Endodermal cell (in vitro differentiated cells): ENCODE measurements around the gene ZNF516. TPM values are rescaled to one million over a fixed set of nuclear protein-coding genes. Genes with fewer than 3 reads are reported as not detected.

ENCODE experiments used
- DNase-seq: peaks from one replicate; pipeline ENCODE4 v3.0.0-alpha.2; 2017
- H3K27ac ChIP-seq: 2 replicates; pipeline ENCODE4 v1.5.1; 2013; ENCODE audit warnings: mild to moderate bottlenecking, low read depth, low read length, moderate library complexity
- H3K27me3 ChIP-seq: 2 replicates; pipeline ENCODE4 v1.6.1; 2013; ENCODE audit warnings: mild to moderate bottlenecking, low read length, moderate library complexity; ENCODE audit not compliant: insufficient read depth, control insufficient read depth, poor library complexity, severe bottlenecking
- H3K36me3 ChIP-seq: 2 replicates; pipeline ENCODE4 v1.7.0; 2013; ENCODE audit warnings: mild to moderate bottlenecking, low read length, moderate library complexity; ENCODE audit not compliant: control insufficient read depth, insufficient read depth
- H3K4me1 ChIP-seq: one replicate; pipeline ENCODE4 v1.7.0; 2013; ENCODE audit warnings: low read length; ENCODE audit not compliant: control insufficient read depth, insufficient read depth
- H3K4me3 ChIP-seq: 2 replicates; pipeline ENCODE4 v1.5.1; 2013; ENCODE audit warnings: mild to moderate bottlenecking, low read length, moderate library complexity
- H3K9ac ChIP-seq: 2 replicates; pipeline ENCODE4 v1.6.1; 2013; ENCODE audit warnings: mild to moderate bottlenecking, low read length, moderate library complexity; ENCODE audit not compliant: poor library complexity, severe bottlenecking; ENCODE audit errors: extremely low read depth
- H3K9me3 ChIP-seq: 2 replicates; pipeline ENCODE4 v1.6.1; 2013; ENCODE audit warnings: mild to moderate bottlenecking, low read length, moderate library complexity; ENCODE audit not compliant: control insufficient read depth
- H3K27ac Mint-ChIP-seq: 2 replicates; pipeline ENCODE4 v1.8.0; 2020; ENCODE audit warnings: mixed read lengths
- H3K27me3 Mint-ChIP-seq: 2 replicates; pipeline ENCODE4 v1.8.0; 2021; ENCODE audit warnings: mild to moderate bottlenecking, mixed read lengths; ENCODE audit not compliant: insufficient read depth
- H3K36me3 Mint-ChIP-seq: 2 replicates; pipeline ENCODE4 v1.8.0; 2020; ENCODE audit warnings: low read depth, mixed read lengths
- H3K4me1 Mint-ChIP-seq: 2 replicates; pipeline ENCODE4 v1.8.0; 2020; ENCODE audit warnings: mixed read lengths
- H3K4me3 Mint-ChIP-seq: 2 replicates; pipeline ENCODE4 v1.8.0; 2020; ENCODE audit warnings: mild to moderate bottlenecking, moderate library complexity, mixed read lengths
- H3K9me3 Mint-ChIP-seq: 2 replicates; pipeline ENCODE4 v1.8.0; 2020; ENCODE audit warnings: mild to moderate bottlenecking, mixed read lengths
- WGBS, 2 experiments: methylation state at CpG; one replicate each; pipeline versions ENCODE4 v1.1.5 to v1.1.7; 2013; ENCODE audit warnings: missing lambda C conversion rate in 2 of 2, mixed read lengths in 1 of 2; ENCODE audit not compliant: insufficient coverage in 1 of 2, insufficient read length in 1 of 2; 5-methylcytosine and 5-hydroxymethylcytosine counted together
- total RNA-seq, 2 donors: library from RNA; stranded (reverse); fragmentation: NEBNext Ultra II Directional in 1 of 2; extraction: Animal tissue kit (Norgen Biotek cat#: 25700) in 1 of 2; gene quantifications; 2 replicates in 1 of 2; 3 replicates in 1 of 2; pipeline ENCODE4 v1.2.1, GENCODE V29; 2021
- TF ChIP-seq, protein P1 (sequence below): fragments of 200-600 bp; sonication (generic); conservative IDR thresholded peaks from 2 replicates; pipeline ENCODE4 v1.5.0; 2021; ENCODE audit warnings: antibody characterized with exemption, mild to moderate bottlenecking

ZNF516 gene
- total RNA-seq, 2 donors from 2014 or later: 60.2 to 77.9 TPM

DNA sequence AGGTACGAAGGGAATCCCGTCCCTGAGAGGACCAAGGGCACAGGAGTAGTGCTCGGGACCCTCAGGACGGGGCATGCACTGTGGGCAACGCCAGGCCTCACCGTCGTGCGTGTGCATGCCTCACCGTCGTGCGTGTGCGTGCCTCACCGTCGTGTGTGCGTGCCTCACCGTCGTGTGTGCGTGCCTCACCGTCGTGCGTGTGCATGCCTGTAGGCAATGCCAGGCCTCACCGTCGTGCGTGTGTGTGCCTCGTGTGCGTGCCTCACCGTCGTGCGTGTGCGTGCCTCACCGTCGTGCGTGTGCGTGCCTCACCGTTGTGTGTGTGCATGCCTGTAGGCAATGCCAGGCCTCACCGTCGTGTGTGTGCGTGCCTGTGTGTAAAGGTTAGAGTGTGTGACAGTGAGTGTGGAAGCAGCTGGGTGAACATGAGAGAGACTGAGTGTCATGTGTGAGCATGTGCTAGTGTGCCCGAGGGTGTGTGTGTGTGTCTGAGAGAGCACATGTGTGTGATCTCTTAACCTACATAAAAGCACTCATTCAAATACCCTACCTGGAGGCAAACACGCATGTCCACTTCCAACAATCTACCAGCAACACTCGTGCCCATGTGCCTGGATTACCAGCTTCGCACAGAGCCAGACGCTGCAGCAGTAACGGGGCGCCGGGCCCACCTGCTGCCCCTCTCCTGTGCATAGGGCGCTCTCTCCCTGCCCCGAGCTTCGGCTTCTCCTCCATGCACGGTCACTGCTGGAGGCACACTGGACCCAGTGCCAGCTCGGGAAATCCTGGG is 36.3 kb downstream of the ZNF516 start:
- H3K4me1 Mint-ChIP-seq: peaks cover 50% of the 10 kb centered on the region
- no peak overlapping the region for H3K27ac Mint-ChIP-seq
- H3K27ac ChIP-seq: no peak overlapping the region
- peaks cover 12% of the 10 kb centered on the region for H3K36me3 ChIP-seq
- peaks cover 43% of the 10 kb centered on the region for H3K36me3 Mint-ChIP-seq
- no peaks in the 10 kb centered on the region for H3K9me3 Mint-ChIP-seq
- H3K9me3 ChIP-seq: no peaks in the 10 kb centered on the region
- peaks cover 20% of the 10 kb centered on the region for H3K4me1 ChIP-seq
- DNase-seq: peak; percentile 34
- 94 to 97% methylated on average over 30 to 51 of the region's 51 CpGs for WGBS, 2 experiments
- no peaks in the 10 kb centered on the region for H3K27me3 Mint-ChIP-seq
- H3K4me3 Mint-ChIP-seq: no peak overlapping the region
- TF ChIP-seq, protein P1, sequence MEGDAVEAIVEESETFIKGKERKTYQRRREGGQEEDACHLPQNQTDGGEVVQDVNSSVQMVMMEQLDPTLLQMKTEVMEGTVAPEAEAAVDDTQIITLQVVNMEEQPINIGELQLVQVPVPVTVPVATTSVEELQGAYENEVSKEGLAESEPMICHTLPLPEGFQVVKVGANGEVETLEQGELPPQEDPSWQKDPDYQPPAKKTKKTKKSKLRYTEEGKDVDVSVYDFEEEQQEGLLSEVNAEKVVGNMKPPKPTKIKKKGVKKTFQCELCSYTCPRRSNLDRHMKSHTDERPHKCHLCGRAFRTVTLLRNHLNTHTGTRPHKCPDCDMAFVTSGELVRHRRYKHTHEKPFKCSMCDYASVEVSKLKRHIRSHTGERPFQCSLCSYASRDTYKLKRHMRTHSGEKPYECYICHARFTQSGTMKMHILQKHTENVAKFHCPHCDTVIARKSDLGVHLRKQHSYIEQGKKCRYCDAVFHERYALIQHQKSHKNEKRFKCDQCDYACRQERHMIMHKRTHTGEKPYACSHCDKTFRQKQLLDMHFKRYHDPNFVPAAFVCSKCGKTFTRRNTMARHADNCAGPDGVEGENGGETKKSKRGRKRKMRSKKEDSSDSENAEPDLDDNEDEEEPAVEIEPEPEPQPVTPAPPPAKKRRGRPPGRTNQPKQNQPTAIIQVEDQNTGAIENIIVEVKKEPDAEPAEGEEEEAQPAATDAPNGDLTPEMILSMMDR: no peak
- no peak overlapping the region for H3K4me3 ChIP-seq
- no peaks in the 10 kb centered on the region for H3K27me3 ChIP-seq
- no peak overlapping the region for H3K9ac ChIP-seq

- WGBS, 2 experiments: 76 to 91% methylated on average over 7 to 9 of the region's 9 CpGs
- Mint-ChIP-seq H3K27ac (no peak overlapping the region), H3K27me3 (no peaks in the 10 kb centered on the region), H3K9me3 (no peaks in the 10 kb centered on the region), H3K36me3 (peaks cover 37% of the 10 kb centered on the region), H3K4me3 (no peak overlapping the region), H3K4me1 (peaks cover 55% of the 10 kb centered on the region)
- no peak overlapping the region for H3K9ac ChIP-seq
- TF ChIP-seq, protein P1: no peak
- DNase-seq: no peak
- peak overlapping the region; percentile 0 for H3K4me3 ChIP-seq
- peaks cover 12% of the 10 kb centered on the region for H3K36me3 ChIP-seq
- H3K27ac ChIP-seq: no peak overlapping the region
- H3K27me3 ChIP-seq: no peaks in the 10 kb centered on the region
- no peaks in the 10 kb centered on the region for H3K9me3 ChIP-seq
- peaks cover 24% of the 10 kb centered on the region for H3K4me1 ChIP-seq
Measured at GRCh38 chr18:76457957-76458356, 37.1 kb downstream of the ZNF516 start.

DNA sequence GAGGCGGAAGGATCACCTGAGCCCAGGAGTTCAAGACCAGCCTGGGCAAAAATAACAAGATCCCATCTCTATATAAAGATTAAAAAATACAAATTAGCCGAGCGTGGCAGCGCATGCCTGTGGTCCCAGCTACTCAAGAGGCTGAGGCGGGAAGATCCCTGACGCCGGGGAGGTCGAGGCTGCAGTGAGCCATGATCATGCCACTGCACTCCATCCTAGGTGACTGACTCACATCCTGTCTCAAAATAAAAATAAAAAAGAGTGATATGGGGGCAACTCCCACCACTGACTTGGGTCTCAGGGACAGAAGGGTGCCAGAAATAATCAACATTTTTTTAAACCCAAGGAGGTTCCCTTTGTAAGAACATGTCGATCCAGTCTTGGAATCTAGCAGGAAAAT is 37.6 kb downstream of the ZNF516 start:
- H3K36me3 Mint-ChIP-seq: peaks cover 32% of the 10 kb centered on the region
- DNase-seq: no peak
- Histone ChIP-seq H3K4me1 (peaks cover 24% of the 10 kb centered on the region), H3K9me3 (no peaks in the 10 kb centered on the region), H3K9ac (no peak overlapping the region), H3K36me3 (peaks cover 12% of the 10 kb centered on the region), H3K27ac (no peak overlapping the region), H3K4me3 (peak overlapping the region; percentile 0), H3K27me3 (no peaks in the 10 kb centered on the region)
- H3K27me3 Mint-ChIP-seq: no peaks in the 10 kb centered on the region
- 94 to 95% methylated on average over 2 to 9 of the region's 9 CpGs for WGBS, 2 experiments
- no peaks in the 10 kb centered on the region for H3K9me3 Mint-ChIP-seq
- no peak overlapping the region for H3K4me3 Mint-ChIP-seq
- TF ChIP-seq, protein P1: no peak
- H3K4me1 Mint-ChIP-seq: peaks cover 60% of the 10 kb centered on the region
- no peak overlapping the region for H3K27ac Mint-ChIP-seq
